ENCODE measurements around the gene MTHFD1L.
"Not testable (repeated sequence)": the region's sequence is repeated elsewhere in the genome, so short reads cannot be mapped to it uniquely, and the experiment has no call there.

Gene MTHFD1L

GRCh38 chr6:151027936-151028838, 162.7 kb downstream of the MTHFD1L start:
- no peak overlapping the region for H3K9ac ChIP-seq (ENCODE audit: low read depth, low read length)
- H3K4me1 ChIP-seq (ENCODE audit: control insufficient read depth, insufficient read depth, low read length) = no peaks in the 10 kb centered on the region
- H3K27ac ChIP-seq (ENCODE audit: low read depth, low read length) = no peak overlapping the region
- H3K4me3 ChIP-seq (ENCODE audit: low read depth, low read length) = no peak overlapping the region
- H3K36me3 ChIP-seq (ENCODE audit: control insufficient read depth, insufficient read depth, low read length) = peaks cover 13% of the 10 kb centered on the region
- no peaks in the 10 kb centered on the region for H3K27me3 ChIP-seq (ENCODE audit: control insufficient read depth, insufficient read depth, low read length)
- H3K9me3 ChIP-seq (ENCODE audit: control insufficient read depth, insufficient read depth, low read length) = no peaks in the 10 kb centered on the region

- H3K9me3 ChIP-seq (ENCODE audit: control insufficient read depth, insufficient read depth, low read length) = no peaks in the 10 kb centered on the region
- H3K4me1 ChIP-seq (ENCODE audit: control insufficient read depth, insufficient read depth, low read length) = no peaks in the 10 kb centered on the region
- H3K4me3 ChIP-seq (ENCODE audit: low read depth, low read length) = no peak overlapping the region
- no peaks in the 10 kb centered on the region for H3K27me3 ChIP-seq (ENCODE audit: control insufficient read depth, insufficient read depth, low read length)
- peaks cover 14% of the 10 kb centered on the region for H3K36me3 ChIP-seq (ENCODE audit: control insufficient read depth, insufficient read depth, low read length)
- H3K9ac ChIP-seq (ENCODE audit: low read depth, low read length) = no peak overlapping the region
- no peak overlapping the region for H3K27ac ChIP-seq (ENCODE audit: low read depth, low read length)
These were observed 164.5 kb downstream of the MTHFD1L start for GRCh38 chr6:151029970-151030369.

GRCh38 chr6:151032034-151032433, 166.5 kb downstream of the MTHFD1L start:
- H3K4me3 ChIP-seq (ENCODE audit: low read depth, low read length) = no peak overlapping the region
- H3K27me3 ChIP-seq (ENCODE audit: control insufficient read depth, insufficient read depth, low read length) = no peaks in the 10 kb centered on the region
- H3K9me3 ChIP-seq (ENCODE audit: control insufficient read depth, insufficient read depth, low read length) = no peaks in the 10 kb centered on the region
- no peak overlapping the region for H3K27ac ChIP-seq (ENCODE audit: low read depth, low read length)
- H3K36me3 ChIP-seq (ENCODE audit: control insufficient read depth, insufficient read depth, low read length) = peaks cover 31% of the 10 kb centered on the region
- H3K4me1 ChIP-seq (ENCODE audit: control insufficient read depth, insufficient read depth, low read length) = no peaks in the 10 kb centered on the region
- no peak overlapping the region for H3K9ac ChIP-seq (ENCODE audit: low read depth, low read length)

- no peak overlapping the region for H3K27ac ChIP-seq (ENCODE audit: low read depth, low read length)
- peaks cover 49% of the 10 kb centered on the region for H3K36me3 ChIP-seq (ENCODE audit: control insufficient read depth, insufficient read depth, low read length)
- no peak overlapping the region for H3K9ac ChIP-seq (ENCODE audit: low read depth, low read length)
- no peaks in the 10 kb centered on the region for H3K27me3 ChIP-seq (ENCODE audit: control insufficient read depth, insufficient read depth, low read length)
- no peaks in the 10 kb centered on the region for H3K9me3 ChIP-seq (ENCODE audit: control insufficient read depth, insufficient read depth, low read length)
- H3K4me3 ChIP-seq (ENCODE audit: low read depth, low read length) = no peak overlapping the region
- no peaks in the 10 kb centered on the region for H3K4me1 ChIP-seq (ENCODE audit: control insufficient read depth, insufficient read depth, low read length)
These were observed 169.6 kb downstream of the MTHFD1L start for GRCh38 chr6:151034825-151035781.

- not testable (repeated sequence) for H3K4me1 ChIP-seq (ENCODE audit: control insufficient read depth, insufficient read depth, low read length); H3K9me3 ChIP-seq (ENCODE audit: control insufficient read depth, insufficient read depth, low read length); H3K9ac ChIP-seq (ENCODE audit: low read depth, low read length); H3K4me3 ChIP-seq (ENCODE audit: low read depth, low read length); H3K27me3 ChIP-seq (ENCODE audit: control insufficient read depth, insufficient read depth, low read length)
- Histone ChIP-seq H3K36me3 (ENCODE audit: control insufficient read depth, insufficient read depth, low read length) (peaks cover 53% of the 10 kb centered on the region), H3K27ac (ENCODE audit: low read depth, low read length) (peak overlapping the region; percentile 55)
These were observed 170.8 kb downstream of the MTHFD1L start for GRCh38 chr6:151036211-151036721.

GRCh38 chr6:151036869-151037680, 171.6 kb downstream of the MTHFD1L start:
- H3K36me3 ChIP-seq (ENCODE audit: control insufficient read depth, insufficient read depth, low read length) = peaks cover 53% of the 10 kb centered on the region
- H3K9me3 ChIP-seq (ENCODE audit: control insufficient read depth, insufficient read depth, low read length) = no peaks in the 10 kb centered on the region
- H3K27me3 ChIP-seq (ENCODE audit: control insufficient read depth, insufficient read depth, low read length) = no peaks in the 10 kb centered on the region
- H3K27ac ChIP-seq (ENCODE audit: low read depth, low read length) = peak overlapping the region; percentile 55
- H3K9ac ChIP-seq (ENCODE audit: low read depth, low read length) = no peak overlapping the region
- H3K4me1 ChIP-seq (ENCODE audit: control insufficient read depth, insufficient read depth, low read length) = no peaks in the 10 kb centered on the region
- no peak overlapping the region for H3K4me3 ChIP-seq (ENCODE audit: low read depth, low read length)

- Histone ChIP-seq H3K9me3 (ENCODE audit: control insufficient read depth, insufficient read depth, low read length) (no peaks in the 10 kb centered on the region), H3K36me3 (ENCODE audit: control insufficient read depth, insufficient read depth, low read length) (peaks cover 50% of the 10 kb centered on the region), H3K27me3 (ENCODE audit: control insufficient read depth, insufficient read depth, low read length) (no peaks in the 10 kb centered on the region), H3K9ac (ENCODE audit: low read depth, low read length) (no peak overlapping the region), H3K27ac (ENCODE audit: low read depth, low read length) (no peak overlapping the region), H3K4me1 (ENCODE audit: control insufficient read depth, insufficient read depth, low read length) (no peaks in the 10 kb centered on the region), H3K4me3 (ENCODE audit: low read depth, low read length) (no peak overlapping the region)
These were observed 173.1 kb downstream of the MTHFD1L start for GRCh38 chr6:151038616-151039015.

- Histone ChIP-seq H3K36me3 (ENCODE audit: control insufficient read depth, insufficient read depth, low read length) (peaks cover 29% of the 10 kb centered on the region), H3K4me1 (ENCODE audit: control insufficient read depth, insufficient read depth, low read length) (peaks cover 16% of the 10 kb centered on the region; the same call in 1 of the 2 replicates), H3K27ac (ENCODE audit: low read depth, low read length) (peak overlapping the region; percentile 28)
- not testable (repeated sequence) for H3K4me3 ChIP-seq (ENCODE audit: low read depth, low read length); H3K27me3 ChIP-seq (ENCODE audit: control insufficient read depth, insufficient read depth, low read length); H3K9me3 ChIP-seq (ENCODE audit: control insufficient read depth, insufficient read depth, low read length); H3K9ac ChIP-seq (ENCODE audit: low read depth, low read length)
These were observed 175.5 kb downstream of the MTHFD1L start for GRCh38 chr6:151040888-151041521.

GRCh38 chr6:151041686-151042085, 176.2 kb downstream of the MTHFD1L start:
- no peak overlapping the region for H3K4me3 ChIP-seq (ENCODE audit: low read depth, low read length)
- H3K9ac ChIP-seq (ENCODE audit: low read depth, low read length) = no peak overlapping the region
- no peaks in the 10 kb centered on the region for H3K27me3 ChIP-seq (ENCODE audit: control insufficient read depth, insufficient read depth, low read length)
- peaks cover 17% of the 10 kb centered on the region; the same call in 1 of the 2 replicates for H3K4me1 ChIP-seq (ENCODE audit: control insufficient read depth, insufficient read depth, low read length)
- peaks cover 25% of the 10 kb centered on the region for H3K36me3 ChIP-seq (ENCODE audit: control insufficient read depth, insufficient read depth, low read length)
- no peaks in the 10 kb centered on the region for H3K9me3 ChIP-seq (ENCODE audit: control insufficient read depth, insufficient read depth, low read length)
- H3K27ac ChIP-seq (ENCODE audit: low read depth, low read length) = peak overlapping the region; percentile 28

- H3K27ac ChIP-seq (ENCODE audit: low read depth, low read length); H3K9me3 ChIP-seq (ENCODE audit: control insufficient read depth, insufficient read depth, low read length); H3K4me3 ChIP-seq (ENCODE audit: low read depth, low read length); H3K9ac ChIP-seq (ENCODE audit: low read depth, low read length); H3K27me3 ChIP-seq (ENCODE audit: control insufficient read depth, insufficient read depth, low read length): not testable (repeated sequence)
- Histone ChIP-seq H3K4me1 (ENCODE audit: control insufficient read depth, insufficient read depth, low read length) (peaks cover 17% of the 10 kb centered on the region; the same call in 1 of the 2 replicates), H3K36me3 (ENCODE audit: control insufficient read depth, insufficient read depth, low read length) (peaks cover 13% of the 10 kb centered on the region)
These were observed 177.4 kb downstream of the MTHFD1L start for GRCh38 chr6:151042911-151043330.
